ENCODE results near the gene KDM4B. TPM values are rescaled to one million over a fixed set of nuclear protein-coding genes. Genes with fewer than 3 reads are reported as not detected.

The KDM4B gene
- total and polyA plus RNA-seq, 7 donors = 9.3 to 45.9 (median 29.5) TPM

DNA sequence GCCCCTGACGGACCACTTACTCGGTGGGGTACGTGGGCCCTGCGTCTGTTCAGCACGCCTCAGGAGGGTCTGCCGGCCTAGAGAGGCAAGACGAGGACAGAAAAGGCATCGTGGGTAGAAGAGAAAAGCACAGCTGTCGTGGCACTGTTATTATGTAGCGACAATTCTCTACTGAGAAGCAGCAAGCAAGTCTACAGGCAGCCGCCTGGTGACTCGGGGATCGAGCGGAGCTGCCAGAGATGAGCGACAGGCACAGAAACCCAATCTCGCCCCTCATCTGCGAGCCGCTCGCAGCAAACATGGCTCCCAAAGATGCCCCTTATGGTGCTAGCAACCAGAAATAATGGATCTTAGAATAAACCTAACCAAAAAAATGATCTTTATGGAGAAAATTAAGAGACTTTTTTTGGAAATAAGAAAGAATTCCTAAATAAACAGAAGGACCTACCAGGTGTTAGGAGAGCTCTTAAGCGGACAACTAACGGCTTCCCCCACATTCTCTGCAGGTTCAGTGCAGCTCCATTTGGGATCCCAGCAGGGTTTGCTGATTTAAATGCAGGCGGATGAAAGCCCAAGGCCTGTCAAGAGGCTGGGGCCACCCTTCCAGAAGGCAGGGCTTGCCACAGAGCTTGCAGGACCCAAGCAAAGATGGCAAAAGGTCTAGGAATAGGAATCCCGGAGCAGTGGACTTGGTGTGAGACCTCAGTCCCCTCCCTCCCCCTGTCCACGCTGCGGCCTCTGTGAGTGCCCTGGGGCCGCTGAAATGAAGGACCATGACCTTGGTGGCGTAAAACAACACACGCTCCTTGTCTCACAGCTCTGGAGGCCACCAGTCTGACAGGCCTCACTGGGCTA, 152.6 kb downstream of the KDM4B start:
- Histone ChIP-seq H3K27ac (no peak overlapping the region), H3K36me3 (ENCODE audit: insufficient read depth in 1 of 2, low read depth in 1 of 2) (peaks cover 0 to 46% of the 10 kb centered on the region in 2 donors), H3K9me3 (no peaks in the 10 kb centered on the region), H3K27me3 (ENCODE audit: insufficient read depth in 3 of 3, low read length in 2 of 3) (no peaks in the 10 kb centered on the region), H3K4me3 (no peak overlapping the region), H3K4me1 (no peaks in the 10 kb centered on the region)
- WGBS, 3 donors = 91 to 94% (median 94%) methylated on average over 28 of the region's 28 CpGs
- no peak for DNase-seq
- TF ChIP-seq, protein P1, sequence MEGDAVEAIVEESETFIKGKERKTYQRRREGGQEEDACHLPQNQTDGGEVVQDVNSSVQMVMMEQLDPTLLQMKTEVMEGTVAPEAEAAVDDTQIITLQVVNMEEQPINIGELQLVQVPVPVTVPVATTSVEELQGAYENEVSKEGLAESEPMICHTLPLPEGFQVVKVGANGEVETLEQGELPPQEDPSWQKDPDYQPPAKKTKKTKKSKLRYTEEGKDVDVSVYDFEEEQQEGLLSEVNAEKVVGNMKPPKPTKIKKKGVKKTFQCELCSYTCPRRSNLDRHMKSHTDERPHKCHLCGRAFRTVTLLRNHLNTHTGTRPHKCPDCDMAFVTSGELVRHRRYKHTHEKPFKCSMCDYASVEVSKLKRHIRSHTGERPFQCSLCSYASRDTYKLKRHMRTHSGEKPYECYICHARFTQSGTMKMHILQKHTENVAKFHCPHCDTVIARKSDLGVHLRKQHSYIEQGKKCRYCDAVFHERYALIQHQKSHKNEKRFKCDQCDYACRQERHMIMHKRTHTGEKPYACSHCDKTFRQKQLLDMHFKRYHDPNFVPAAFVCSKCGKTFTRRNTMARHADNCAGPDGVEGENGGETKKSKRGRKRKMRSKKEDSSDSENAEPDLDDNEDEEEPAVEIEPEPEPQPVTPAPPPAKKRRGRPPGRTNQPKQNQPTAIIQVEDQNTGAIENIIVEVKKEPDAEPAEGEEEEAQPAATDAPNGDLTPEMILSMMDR (IDR thresholded peaks at IDR 0.05) = no peak
- intact Hi-C loops (cut with DNase I) = no loop called here
- no peak for ATAC-seq

DNA sequence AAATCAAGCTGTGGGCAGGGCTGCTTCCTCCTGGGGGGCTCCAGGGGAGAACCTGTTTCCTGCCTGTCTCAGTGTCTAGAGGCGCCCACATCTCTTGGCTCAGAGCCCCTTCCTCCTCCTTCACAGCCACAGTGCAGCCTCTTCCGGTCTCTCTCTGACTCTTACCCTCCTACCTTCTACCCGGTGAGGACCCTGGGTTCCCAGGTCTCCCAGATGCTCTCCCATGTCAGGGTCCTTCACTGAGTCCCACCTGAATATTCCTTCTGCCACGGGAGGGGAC, 153.1 kb downstream of the KDM4B start:
- Histone ChIP-seq H3K27me3 (ENCODE audit: insufficient read depth in 3 of 3, low read length in 2 of 3) (no peaks in the 10 kb centered on the region), H3K36me3 (ENCODE audit: insufficient read depth in 1 of 2, low read depth in 1 of 2) (peaks cover 0 to 46% of the 10 kb centered on the region in 2 donors), H3K27ac (no peak overlapping the region), H3K9me3 (no peaks in the 10 kb centered on the region), H3K4me1 (peaks cover 2% of the 10 kb centered on the region), H3K4me3 (no peak overlapping the region)
- no peak for DNase-seq
- 67 to 73% (median 71%) methylated on average over 3 to 4 of the region's 4 CpGs for WGBS, 3 donors
- TF ChIP-seq, protein P1 (IDR thresholded peaks at IDR 0.05) = no peak
- no peak for ATAC-seq
- intact Hi-C loops (cut with DNase I) = no loop called here

DNA sequence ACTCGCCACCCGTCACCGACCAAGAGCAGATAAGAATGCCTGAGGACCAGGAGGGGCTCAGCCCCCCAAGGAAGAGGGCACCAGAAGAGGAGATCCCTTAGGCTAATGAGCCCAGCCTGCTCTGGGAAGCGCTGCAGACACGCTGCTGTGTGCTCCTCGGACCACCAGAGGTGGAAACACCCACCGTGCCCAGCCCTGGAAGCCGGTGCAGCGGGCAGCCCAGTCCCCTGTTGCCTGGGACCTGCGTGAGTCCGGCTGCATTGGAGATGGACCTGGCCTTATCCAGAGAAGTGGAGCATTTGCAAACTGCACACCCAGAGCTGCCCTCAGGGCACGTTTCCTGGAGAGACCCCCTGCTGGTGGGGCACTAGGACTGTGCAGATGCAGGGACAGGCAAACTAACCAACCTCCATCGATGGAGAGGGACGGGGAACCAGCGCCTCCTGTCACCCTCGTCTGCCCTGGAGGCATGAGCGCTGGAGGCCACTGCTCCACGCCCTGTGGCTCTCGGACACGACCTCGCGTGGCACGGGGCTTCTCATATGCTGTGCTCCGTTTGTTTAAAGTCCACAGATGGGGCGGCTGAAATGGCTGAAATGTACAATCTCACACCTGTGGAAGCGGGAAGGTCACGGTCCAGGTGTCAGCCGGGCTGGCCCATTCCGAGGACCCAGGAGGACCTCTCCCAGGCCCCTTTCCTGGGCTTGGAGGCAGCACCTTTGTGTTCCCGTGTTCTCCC, 153.9 kb downstream of the KDM4B start:
- intact Hi-C loops (cut with DNase I) = no loop called here
- no peak for DNase-seq
- peaks cover 8% of the 10 kb centered on the region for H3K4me1 ChIP-seq
- H3K36me3 ChIP-seq (ENCODE audit: insufficient read depth in 1 of 2, low read depth in 1 of 2) = peaks cover 0 to 46% of the 10 kb centered on the region in 2 donors
- no peak for ATAC-seq
- TF ChIP-seq, protein P1 (IDR thresholded peaks at IDR 0.05) = no peak
- no peaks in the 10 kb centered on the region for H3K27me3 ChIP-seq (ENCODE audit: insufficient read depth in 3 of 3, low read length in 2 of 3)
- no peak overlapping the region for H3K27ac ChIP-seq
- no peak overlapping the region for H3K4me3 ChIP-seq
- H3K9me3 ChIP-seq = no peaks in the 10 kb centered on the region
- WGBS, 3 donors = 92 to 95% (median 94%) methylated on average over 30 of the region's 30 CpGs

DNA sequence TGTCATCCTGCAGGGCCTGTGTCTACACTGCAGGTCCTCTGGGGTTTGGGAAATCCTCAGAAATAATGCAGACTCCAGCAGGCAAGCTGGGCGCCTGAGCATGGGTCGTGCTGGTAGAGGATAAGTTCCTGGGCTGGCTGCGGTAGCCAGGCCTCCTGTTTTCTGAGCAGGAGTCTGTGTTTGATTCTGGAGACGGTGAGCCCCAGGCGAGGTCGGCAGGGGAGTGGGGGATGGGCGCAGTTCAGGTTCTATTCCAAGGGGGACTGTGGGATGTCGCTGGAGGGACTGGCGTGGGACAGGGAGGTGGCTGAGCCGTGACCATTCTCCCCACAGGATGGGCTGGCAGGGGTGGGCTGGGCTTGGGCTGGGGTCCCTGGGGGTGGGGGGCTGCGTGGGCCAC, 154.7 kb downstream of the KDM4B start:
- intact Hi-C loops (cut with DNase I) = no loop called here
- no peaks in the 10 kb centered on the region for H3K9me3 ChIP-seq
- no peak overlapping the region for H3K4me3 ChIP-seq
- peaks cover 0 to 46% of the 10 kb centered on the region in 2 donors for H3K36me3 ChIP-seq (ENCODE audit: insufficient read depth in 1 of 2, low read depth in 1 of 2)
- no peak for DNase-seq
- peaks cover 15% of the 10 kb centered on the region for H3K4me1 ChIP-seq
- H3K27ac ChIP-seq = no peak overlapping the region
- no peaks in the 10 kb centered on the region for H3K27me3 ChIP-seq (ENCODE audit: insufficient read depth in 3 of 3, low read length in 2 of 3)
- WGBS, 3 donors = 84 to 88% (median 87%) methylated on average over 11 of the region's 11 CpGs
- TF ChIP-seq, protein P1 (IDR thresholded peaks at IDR 0.05) = no peak
- no peak for ATAC-seq

Data from psoas muscle (tissue), 8 donors.